Calu3 (cell line): ENCODE data around the gene LHPP. TPM values are rescaled to one million over a fixed set of nuclear protein-coding genes. Genes with fewer than 3 reads are reported as not detected.

Source experiments
- BruUV-seq: library from RNA; stranded (reverse); fragments of 400-500 nt; replicated peaks from 2 replicates; lab custom pipeline; 2021; lab: Mats Ljungman, UMichigan
- CTCF ChIA-PET: fragments of 300-600 bp; sonication (Branson Sonifier 250); formaldehyde crosslinking; loops from one replicate; lab custom pipeline; 2022; ENCODE audit warnings: antibody characterized with exemption; lab: Charles Lee
- DNase-seq: peaks from one replicate; pipeline ENCODE4 v3.0.0; 2022
- H3K27ac Mint-ChIP-seq: one replicate; pipeline ENCODE4 v1.8.0; 2022; ENCODE audit warnings: mixed read lengths; ENCODE audit not compliant: unreplicated experiment
- H3K27me3 Mint-ChIP-seq: one replicate; pipeline ENCODE4 v1.8.0; 2022; ENCODE audit warnings: mixed read lengths; ENCODE audit not compliant: unreplicated experiment
- H3K36me3 Mint-ChIP-seq: one replicate; pipeline ENCODE4 v1.8.0; 2022; ENCODE audit warnings: mild to moderate bottlenecking, moderate library complexity, mixed read lengths; ENCODE audit not compliant: insufficient read depth, unreplicated experiment
- H3K4me1 Mint-ChIP-seq: one replicate; pipeline ENCODE4 v1.8.0; 2022; ENCODE audit warnings: mild to moderate bottlenecking, low read depth, mixed read lengths; ENCODE audit not compliant: unreplicated experiment
- H3K4me3 Mint-ChIP-seq: one replicate; pipeline ENCODE4 v1.8.0; 2022; ENCODE audit warnings: mild to moderate bottlenecking, low read depth, moderate library complexity, mixed read lengths; ENCODE audit not compliant: unreplicated experiment
- H3K9me3 Mint-ChIP-seq: one replicate; pipeline ENCODE4 v1.8.0; 2022; ENCODE audit warnings: low read depth, mixed read lengths; ENCODE audit not compliant: unreplicated experiment
- intact Hi-C: fragments of 100-400 bp; cut with micrococcal nuclease; formaldehyde crosslinking; loops from one replicate; pipeline ENCODE4 v1.10.0; 2022; ENCODE audit not compliant: unreplicated experiment
- total RNA-seq: library from RNA; stranded (reverse); gene quantifications from 2 replicates; pipeline ENCODE4 v1.2.3, GENCODE V29; 2022
- TF ChIP-seq, protein P1 (sequence below): fragments of 200-600 bp; IDR thresholded peaks from one replicate; pipeline ENCODE4 v1.8.0; 2022; ENCODE audit warnings: antibody characterized with exemption; ENCODE audit not compliant: unreplicated experiment

The LHPP gene
- total RNA-seq, 1 experiment from 2014 or later, result 12.0 TPM

DNA sequence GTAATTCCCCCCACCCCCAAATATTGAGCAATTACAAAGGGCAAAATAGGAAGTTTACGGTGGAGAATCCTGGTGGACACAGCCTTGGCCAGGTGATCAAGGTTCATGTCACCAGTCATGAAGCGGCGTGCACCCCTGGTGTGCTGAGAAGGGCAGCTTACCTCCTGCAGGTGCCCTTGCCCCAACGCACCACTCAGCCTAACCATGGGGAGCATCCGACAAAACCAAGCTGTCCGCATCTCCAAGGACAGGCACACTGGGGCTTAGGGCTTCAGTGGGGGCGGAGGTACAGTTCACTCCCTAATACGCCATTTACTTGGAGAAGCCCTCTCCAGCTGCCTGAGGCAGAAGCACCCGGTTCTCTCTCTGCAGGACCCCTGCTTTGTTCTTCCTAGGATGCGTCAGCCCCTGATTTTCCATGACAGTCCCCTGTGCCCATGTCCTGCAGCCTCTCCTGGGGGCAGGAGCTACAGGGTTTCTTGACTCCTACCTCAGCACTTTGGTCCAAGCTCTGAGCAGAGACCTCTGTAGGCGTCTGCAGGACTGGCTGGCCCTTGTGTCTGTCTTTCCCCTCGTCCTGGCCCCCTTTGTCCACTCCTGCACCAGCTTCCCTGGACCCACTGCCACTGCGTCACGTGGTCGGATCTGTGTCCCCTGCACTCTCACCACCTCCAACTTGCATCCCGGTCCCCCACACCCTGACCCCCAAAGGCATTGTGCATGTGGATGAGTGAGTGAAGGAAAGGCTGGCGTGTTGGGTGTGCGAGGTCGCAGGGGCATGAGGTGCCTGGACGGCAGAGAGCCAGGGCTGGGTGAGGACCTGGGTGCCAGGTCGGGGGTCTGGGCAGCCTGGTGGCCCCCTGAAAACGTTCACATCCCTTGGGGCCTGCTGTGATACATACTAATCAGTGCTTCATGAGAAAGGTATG lies 113.7 kb downstream of the LHPP start:
- no peaks in the 10 kb centered on the region for H3K9me3 Mint-ChIP-seq
- peaks cover 40% of the 10 kb centered on the region for H3K27me3 Mint-ChIP-seq
- intact Hi-C loops, result no loop called here
- TF ChIP-seq, protein P1, sequence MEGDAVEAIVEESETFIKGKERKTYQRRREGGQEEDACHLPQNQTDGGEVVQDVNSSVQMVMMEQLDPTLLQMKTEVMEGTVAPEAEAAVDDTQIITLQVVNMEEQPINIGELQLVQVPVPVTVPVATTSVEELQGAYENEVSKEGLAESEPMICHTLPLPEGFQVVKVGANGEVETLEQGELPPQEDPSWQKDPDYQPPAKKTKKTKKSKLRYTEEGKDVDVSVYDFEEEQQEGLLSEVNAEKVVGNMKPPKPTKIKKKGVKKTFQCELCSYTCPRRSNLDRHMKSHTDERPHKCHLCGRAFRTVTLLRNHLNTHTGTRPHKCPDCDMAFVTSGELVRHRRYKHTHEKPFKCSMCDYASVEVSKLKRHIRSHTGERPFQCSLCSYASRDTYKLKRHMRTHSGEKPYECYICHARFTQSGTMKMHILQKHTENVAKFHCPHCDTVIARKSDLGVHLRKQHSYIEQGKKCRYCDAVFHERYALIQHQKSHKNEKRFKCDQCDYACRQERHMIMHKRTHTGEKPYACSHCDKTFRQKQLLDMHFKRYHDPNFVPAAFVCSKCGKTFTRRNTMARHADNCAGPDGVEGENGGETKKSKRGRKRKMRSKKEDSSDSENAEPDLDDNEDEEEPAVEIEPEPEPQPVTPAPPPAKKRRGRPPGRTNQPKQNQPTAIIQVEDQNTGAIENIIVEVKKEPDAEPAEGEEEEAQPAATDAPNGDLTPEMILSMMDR, result no peak
- no peak overlapping the region for H3K27ac Mint-ChIP-seq
- no peaks in the 10 kb centered on the region for H3K4me1 Mint-ChIP-seq
- no peak overlapping the region for H3K4me3 Mint-ChIP-seq
- H3K36me3 Mint-ChIP-seq, result no peaks in the 10 kb centered on the region
- no TSS peak for BruUV-seq
- DNase-seq, result no peak
- CTCF ChIA-PET, result no interaction called here

DNA sequence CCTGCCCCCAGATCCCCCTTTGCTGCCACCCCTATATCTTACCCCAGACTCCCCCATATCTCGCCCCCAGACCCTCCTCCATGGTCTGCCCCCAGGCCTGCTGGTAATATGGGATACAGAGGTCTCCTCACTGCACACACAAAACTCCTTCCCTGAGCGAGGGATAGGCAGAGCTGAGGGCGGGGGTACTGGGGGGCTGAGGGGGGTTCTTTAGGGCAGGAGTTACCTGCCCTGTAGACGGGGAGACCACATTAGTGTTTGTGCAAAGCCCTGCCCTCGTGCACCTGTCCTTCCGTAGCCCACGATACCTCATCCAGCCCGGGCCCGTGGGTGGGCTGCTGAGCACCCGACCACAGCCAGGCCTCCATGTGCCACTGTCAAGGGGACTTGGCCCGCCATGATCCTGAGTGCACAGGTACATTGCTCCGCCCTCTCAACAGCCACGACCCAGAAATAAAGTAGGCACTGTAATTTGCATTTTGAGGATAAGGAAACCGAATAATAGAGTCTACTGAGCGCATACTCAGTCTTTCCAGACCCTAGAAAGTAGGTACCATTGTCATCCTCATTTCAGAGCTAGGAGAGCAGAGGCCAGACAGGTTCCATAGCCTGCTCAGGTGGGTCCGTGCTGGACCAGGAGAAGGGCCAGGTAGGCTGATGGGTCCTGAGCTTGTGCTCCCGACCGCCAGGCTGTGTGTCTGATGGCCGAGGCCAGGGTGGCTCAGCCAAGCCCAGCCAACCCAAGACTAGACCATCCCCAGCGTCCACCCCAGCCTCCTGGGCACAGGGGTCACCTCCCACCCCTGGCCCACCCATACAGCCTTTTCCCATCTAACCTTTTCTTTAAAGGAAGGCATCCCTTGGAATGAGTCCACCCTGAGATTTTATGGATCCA lies 115.2 kb downstream of the LHPP start:
- CTCF ChIA-PET, result interaction anchor here (0.7 kb wide), 1 partner anchor 163 kb away, joined by 5 read pairs; no protein-coding TSS in a partner anchor
- Mint-ChIP-seq H3K27ac (no peak overlapping the region), H3K4me3 (no peak overlapping the region), H3K27me3 (peaks cover 27% of the 10 kb centered on the region), H3K4me1 (no peaks in the 10 kb centered on the region), H3K9me3 (no peaks in the 10 kb centered on the region), H3K36me3 (no peaks in the 10 kb centered on the region)
- intact Hi-C loops, result no loop called here
- no peak for DNase-seq
- TF ChIP-seq, protein P1, result no peak
- BruUV-seq, result no TSS peak

DNA sequence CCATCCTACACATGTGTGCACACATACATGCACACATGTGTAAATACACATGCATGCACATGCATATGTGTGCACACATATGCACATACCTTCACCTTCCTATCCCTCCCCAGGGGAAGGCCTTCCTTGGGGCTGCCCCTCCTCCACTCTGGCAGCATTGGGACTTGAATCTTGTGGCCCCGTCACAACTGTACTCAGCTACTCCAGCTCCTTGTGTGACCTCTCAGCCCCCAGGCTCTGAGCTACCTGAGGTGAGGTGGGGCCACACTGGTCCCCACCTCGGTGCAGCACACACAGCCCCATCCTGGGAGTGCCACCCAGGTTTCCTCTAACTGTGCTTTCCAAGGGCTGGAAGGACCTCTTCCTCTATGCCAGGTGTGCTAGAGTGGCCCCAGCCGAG lies 116.0 kb downstream of the LHPP start:
- Mint-ChIP-seq H3K36me3 (no peaks in the 10 kb centered on the region), H3K9me3 (no peaks in the 10 kb centered on the region), H3K27ac (no peak overlapping the region), H3K4me1 (no peaks in the 10 kb centered on the region), H3K27me3 (peaks cover 27% of the 10 kb centered on the region), H3K4me3 (no peak overlapping the region)
- TF ChIP-seq, protein P1, result no peak
- no TSS peak for BruUV-seq
- CTCF ChIA-PET, result interaction anchor here (0.7 kb wide), 1 partner anchor 162 kb away, joined by 5 read pairs; no protein-coding TSS in a partner anchor
- no peak for DNase-seq
- intact Hi-C loops, result no loop called here

DNA sequence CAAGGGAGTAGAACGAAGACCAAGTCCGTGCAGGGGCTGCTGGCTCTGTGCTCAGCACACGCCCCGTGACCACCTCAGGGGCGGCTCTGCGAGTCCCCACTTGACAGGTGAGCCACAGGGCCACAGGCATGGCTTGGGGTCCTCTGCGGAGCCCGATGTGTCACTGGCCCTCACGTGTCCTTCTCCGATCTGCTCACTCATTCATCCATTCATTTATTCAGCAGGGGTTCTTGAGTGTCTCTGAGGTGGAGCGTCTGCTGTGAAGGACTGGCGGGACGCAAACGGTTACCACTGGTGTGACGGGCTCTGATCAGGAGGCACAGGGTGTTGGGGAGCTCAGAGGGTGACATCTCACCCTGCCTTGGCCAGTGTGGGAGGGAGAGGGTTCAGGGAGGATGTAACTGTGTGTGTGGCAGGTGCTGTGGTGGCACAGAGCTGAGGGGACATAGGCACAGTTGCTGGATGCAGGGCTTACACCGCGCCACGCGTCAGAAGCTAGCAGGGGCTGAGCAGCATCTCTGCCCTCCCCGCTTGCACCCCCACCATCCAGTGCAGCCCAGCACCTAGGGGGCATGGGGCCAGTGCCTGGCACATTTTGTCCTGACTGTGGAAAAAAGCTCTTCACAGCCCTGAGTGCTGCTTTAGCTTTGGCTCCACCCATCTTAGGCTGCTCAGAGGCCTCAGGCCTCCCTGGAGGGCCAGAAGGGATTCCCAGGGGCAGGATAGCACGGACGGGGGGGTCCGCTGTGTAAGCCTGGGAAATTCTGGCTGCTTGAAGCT lies 116.8 kb downstream of the LHPP start:
- CTCF ChIA-PET, result no interaction called here
- Mint-ChIP-seq H3K27me3 (peaks cover 27% of the 10 kb centered on the region), H3K36me3 (no peaks in the 10 kb centered on the region), H3K9me3 (no peaks in the 10 kb centered on the region), H3K4me1 (no peaks in the 10 kb centered on the region), H3K27ac (no peak overlapping the region), H3K4me3 (no peak overlapping the region)
- intact Hi-C loops, result no loop called here
- no peak for DNase-seq
- no TSS peak for BruUV-seq
- TF ChIP-seq, protein P1, result no peak
